GM23248 (cell line): Measurements from ENCODE around the gene MSH3.

ENCODE experiments used
- EZH2 ChIP-seq: fragments of 200-600 bp; sonication (generic); IDR thresholded peaks from 2 replicates; pipeline ENCODE4 v1.6.1; 2018; ENCODE audit warnings: antibody characterized with exemption, mild to moderate bottlenecking; ENCODE audit not compliant: insufficient read depth, poor library complexity, severe bottlenecking
- EZH2phosphoT487 ChIP-seq: fragments of 200-600 bp; sonication (generic); IDR thresholded peaks from 2 replicates; pipeline ENCODE4 v1.6.1; 2018; ENCODE audit warnings: antibody characterized with exemption, moderate library complexity, mild to moderate bottlenecking, low read depth; ENCODE audit not compliant: insufficient read depth

DNA sequence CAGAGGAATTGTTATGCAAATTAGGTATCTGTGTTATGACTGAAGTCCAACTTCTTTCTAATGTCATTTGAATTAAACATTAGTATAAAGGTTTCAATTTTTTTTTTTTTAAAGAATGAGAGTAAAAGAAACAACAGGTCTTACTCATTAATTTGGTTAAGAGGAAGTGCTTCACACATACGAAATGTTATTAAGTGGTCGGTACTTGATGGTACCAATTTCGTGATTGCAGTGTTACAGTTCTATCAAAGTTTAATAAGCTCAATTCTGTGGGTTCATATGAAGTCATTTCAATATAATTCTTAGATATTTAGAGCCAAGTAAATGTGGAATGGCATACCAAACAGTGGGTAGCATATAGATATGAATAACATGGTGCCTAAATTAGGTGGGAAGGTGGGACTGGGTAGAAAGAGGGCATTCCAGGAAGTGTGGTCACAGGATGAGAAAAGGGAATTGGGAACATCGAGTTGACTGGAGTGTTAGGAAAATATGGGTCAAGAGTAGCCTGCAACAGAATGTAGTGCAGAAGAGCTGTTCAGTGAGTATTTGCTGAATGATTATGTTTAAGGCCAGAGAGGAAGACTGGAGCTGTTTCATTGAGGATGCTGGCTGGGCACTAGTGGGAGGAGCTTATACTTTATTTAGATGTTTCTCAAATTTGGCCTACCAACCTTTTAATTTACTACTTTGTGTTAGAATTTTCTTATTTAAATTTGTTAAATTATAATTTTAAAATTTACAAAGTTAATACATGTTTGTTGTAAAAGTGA is 34.4 kb downstream of the MSH3 start:
- no peak for TF ChIP-seq EZH2phosphoT487
- no peak for TF ChIP-seq EZH2
